HCT116 (cell line): ENCODE measurements around the gene KHDRBS1. TPM values are rescaled to one million over a fixed set of nuclear protein-coding genes. Genes with fewer than 3 reads are reported as not detected.

Source experiments
- ATAC-seq: fragments of 200-7000 bp; cut with Tn5 transposase; 2 replicates; pipeline ENCODE4 v1.9.1; 2020; ENCODE audit warnings: mild to moderate bottlenecking, moderate library complexity
- BruUV-seq: library from RNA; stranded (reverse); fragments of 400-500 nt; replicated peaks from 2 replicates; lab custom pipeline; 2021; lab: Mats Ljungman, UMichigan
- CTCF ChIA-PET: fragments of 300-600 bp; sonication (Branson Sonifier 250); formaldehyde crosslinking; loops from one replicate; lab custom pipeline; 2021; ENCODE audit warnings: antibody characterized with exemption; lab: Charles Lee
- POLR2A ChIA-PET: fragments of 300-600, 350-600 bp; sonication (Branson Sonifier 250); formaldehyde crosslinking; loops from one replicate; lab custom pipeline; 2021; ENCODE audit warnings: antibody characterized with exemption; lab: Charles Lee
- RAD21 ChIA-PET, 2 experiments: fragments of 300-600 bp; sonication (Branson Sonifier 250); formaldehyde crosslinking; loops; one replicate each; lab custom pipeline; 2023; ENCODE audit warnings: low total read pairs in 2 of 2; ENCODE audit not compliant: uncharacterized antibody in 2 of 2, unreplicated experiment in 2 of 2, low non-redundant PET in 1 of 2; lab: Charles Lee
- DNase-seq: peaks from one replicate; pipeline ENCODE4 v3.0.0-alpha.2; 2010; ENCODE audit warnings: low read depth, low spot score
- H2AFZ ChIP-seq: fragments of 200-600 bp; shearing (Covaris generic), sonication (generic); 2 replicates; pipeline ENCODE4 v1.6.1; 2017; ENCODE audit warnings: low read depth, mixed run types, mixed read lengths, antibody characterized with exemption, low read length; ENCODE audit not compliant: poor library complexity, severe bottlenecking
- H3K27ac ChIP-seq: 2 replicates; pipeline ENCODE4 v1.5.1; 2012; ENCODE audit warnings: low read depth, low read length
- H3K27me3 ChIP-seq: fragments of 200-600 bp; sonication (generic); 2 replicates; pipeline ENCODE4 v1.6.1; 2016; ENCODE audit warnings: mixed run types, low read length, mixed read lengths; ENCODE audit not compliant: insufficient read depth
- H3K36me3 ChIP-seq, 2 experiments: fragments of 200-500 bp in 1 of 2; fragments of 200-600 bp in 1 of 2; sonication (Bioruptor generic) in 1 of 2; sonication (generic) in 1 of 2; 2 replicates each; pipeline versions ENCODE4 v1.5.1 to v1.6.1; 2014 to 2016; ENCODE audit warnings: low read length in 2 of 2, inconsistent platforms in 1 of 2, mixed read lengths in 1 of 2, mixed run types in 1 of 2; ENCODE audit not compliant: insufficient read depth in 2 of 2, control insufficient read depth in 1 of 2
- H3K4me1 ChIP-seq, 2 experiments: fragments of 200-600 bp in 1 of 2; sonication (generic) in 1 of 2; 2 replicates each; pipeline versions ENCODE4 v1.5.1 to v1.6.1; 2012 to 2017; ENCODE audit warnings: low read length in 2 of 2, inconsistent platforms in 1 of 2, mild to moderate bottlenecking in 1 of 2, mixed read lengths in 1 of 2, mixed run types in 1 of 2, moderate library complexity in 1 of 2; ENCODE audit not compliant: insufficient read depth in 2 of 2, control insufficient read depth in 1 of 2
- H3K4me2 ChIP-seq: fragments of 200-600 bp; sonication (generic); 2 replicates; pipeline ENCODE4 v1.6.1; 2017; ENCODE audit warnings: mixed run types, low read length, mixed read lengths
- H3K4me3 ChIP-seq, 2 experiments: fragments of 200-600 bp in 1 of 2; sonication (generic) in 1 of 2; replicated peaks in 1 of 2; 2 replicates each; pipeline ENCODE4 v1.5.1; 2011 to 2016; ENCODE audit warnings: low read length in 2 of 2, control low read depth in 1 of 2, low read depth in 1 of 2, mild to moderate bottlenecking in 1 of 2, mixed read lengths in 1 of 2, mixed run types in 1 of 2
- H3K79me2 ChIP-seq: fragments of 200-600 bp; sonication (generic); 2 replicates; pipeline ENCODE4 v1.6.1; 2017; ENCODE audit warnings: mild to moderate bottlenecking, mixed run types, low read length, moderate library complexity, mixed read lengths; ENCODE audit not compliant: insufficient read depth
- H3K9ac ChIP-seq: fragments of 200-600 bp; sonication (generic); 2 replicates; pipeline ENCODE4 v1.6.1; 2016; ENCODE audit warnings: low read length, mixed read lengths
- H3K9me2 ChIP-seq: fragments of 200-600 bp; sonication (generic), shearing (Covaris generic); 2 replicates; pipeline ENCODE4 v1.6.1; 2017; ENCODE audit warnings: mixed run types, mild to moderate bottlenecking, moderate library complexity; ENCODE audit not compliant: insufficient read depth
- H3K9me3 ChIP-seq, 2 experiments: fragments of 200-500 bp in 1 of 2; fragments of 200-600 bp in 1 of 2; sonication (Bioruptor generic) in 1 of 2; sonication (generic) in 1 of 2; 2 replicates each; pipeline ENCODE4 v1.6.1; 2014 to 2017; ENCODE audit warnings: low read length in 2 of 2, mixed read lengths in 2 of 2, inconsistent platforms in 1 of 2, low read depth in 1 of 2, mild to moderate bottlenecking in 1 of 2, mixed run types in 1 of 2, moderate library complexity in 1 of 2; ENCODE audit not compliant: control insufficient read depth in 1 of 2, insufficient read depth in 1 of 2
- H4K20me1 ChIP-seq: fragments of 200-600 bp; sonication (generic), shearing (Covaris generic); 2 replicates; pipeline ENCODE4 v1.6.1; 2017; ENCODE audit warnings: mixed run types, mild to moderate bottlenecking, moderate library complexity; ENCODE audit not compliant: insufficient read depth
- ATF3 ChIP-seq: IDR thresholded peaks from 2 replicates; pipeline ENCODE4 v1.6.1; 2012
- EGR1 ChIP-seq: IDR thresholded peaks from 2 replicates; pipeline ENCODE4 v1.6.1; 2012; ENCODE audit warnings: low read depth
- EZH2 ChIP-seq: fragments of 200-600 bp; sonication (generic); IDR thresholded peaks from 2 replicates; pipeline ENCODE4 v1.6.1; 2017; ENCODE audit warnings: antibody characterized with exemption, mixed run types
- POLR2AphosphoS5 ChIP-seq: IDR thresholded peaks from 2 replicates; pipeline ENCODE4 v1.6.1; 2011; ENCODE audit warnings: mild to moderate bottlenecking, low read depth, low read length, moderate library complexity
- SIN3A ChIP-seq: IDR thresholded peaks from 2 replicates; pipeline ENCODE4 v1.6.1; 2012; ENCODE audit warnings: low read depth
- SP1 ChIP-seq: IDR thresholded peaks from 2 replicates; pipeline ENCODE4 v1.6.1; 2012; ENCODE audit warnings: low read depth
- YY1 ChIP-seq: IDR thresholded peaks from 2 replicates; pipeline ENCODE4 v1.6.1; 2011; ENCODE audit warnings: low read length, low read depth, moderate library complexity, mild to moderate bottlenecking; ENCODE audit not compliant: insufficient replicate concordance; ENCODE audit errors: extremely low read depth
- ZFX ChIP-seq: fragments of 450-650 bp; IDR thresholded peaks from 2 replicates; pipeline ENCODE4 v1.6.1; 2017
- intact Hi-C: fragments of 100-400 bp; cut with micrococcal nuclease; formaldehyde crosslinking; loops from 2 replicates; pipeline ENCODE4 v1.10.0; 2022
- total RNA-seq: library from RNA; stranded (reverse); gene quantifications from one replicate; pipeline ENCODE4 v1.2.1, GENCODE V29; 2021; ENCODE audit not compliant: unreplicated experiment

The KHDRBS1 gene
- total RNA-seq, 1 experiment from 2014 or later = 215 TPM

- no peaks in the 10 kb centered on the region for H3K27me3 ChIP-seq
- DNase-seq = no peak
- TF ChIP-seq EGR1 = no peak
- no peak for TF ChIP-seq SP1
- TF ChIP-seq EZH2 = no peak
- TF ChIP-seq ZFX = no peak
- H4K20me1 ChIP-seq = no peaks in the 10 kb centered on the region
- H3K9me3 ChIP-seq = no peaks in the 10 kb centered on the region
- peaks cover 49% of the 10 kb centered on the region for H3K79me2 ChIP-seq
- no peaks in the 10 kb centered on the region for H3K9me2 ChIP-seq
- no peak for ATAC-seq
- BruUV-seq = no TSS peak
- H3K4me2 ChIP-seq = no peak overlapping the region
- peaks cover 67 to 68% of the 10 kb centered on the region in 2 experiments for H3K36me3 ChIP-seq
- intact Hi-C loops = no loop called here
- H3K4me3 ChIP-seq = no peak overlapping the region
- CTCF ChIA-PET = interaction anchor here (1.0 kb wide), 1 partner anchor 10 kb away, joined by 4 read pairs; no protein-coding TSS in a partner anchor
- H3K27ac ChIP-seq = no peak overlapping the region
- POLR2A ChIA-PET = no interaction called here
- RAD21 ChIA-PET = no interaction called here
- no peak overlapping the region for H3K9ac ChIP-seq
- H3K4me1 ChIP-seq = no peaks in the 10 kb centered on the region
- H2AFZ ChIP-seq = no peak overlapping the region
Observed at GRCh38 chr1:32052887-32053286, 39.2 kb downstream of the KHDRBS1 start.

DNA sequence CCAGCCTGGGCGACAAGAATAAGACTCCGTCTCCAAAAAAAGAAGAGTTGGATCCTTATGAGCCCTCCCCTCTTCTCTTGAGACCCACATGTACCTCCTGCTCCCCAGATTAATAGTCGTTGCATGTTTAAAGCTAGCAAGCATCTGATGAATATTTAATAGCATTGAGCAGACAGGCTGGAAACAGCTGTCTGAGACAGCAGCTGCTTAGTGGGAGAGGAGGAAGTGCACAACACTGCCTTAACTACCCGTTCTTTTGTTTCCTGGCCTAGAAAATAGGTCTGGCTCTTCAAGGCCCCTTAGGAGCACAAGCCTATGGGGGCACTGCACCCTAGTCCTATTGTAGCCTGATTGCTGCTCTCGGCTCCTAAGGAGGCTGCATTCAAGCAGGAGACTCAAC, 41.7 kb downstream of the KHDRBS1 start:
- TF ChIP-seq POLR2AphosphoS5 = 0 out of 2 replicates have a peak, but pooled peaks have one; percentile 13
- no peak for TF ChIP-seq YY1
- no peak for TF ChIP-seq SIN3A
- TF ChIP-seq ZFX = no peak
- no peak for TF ChIP-seq SP1
- no peak for TF ChIP-seq ATF3
- TF ChIP-seq, all 23 proteins: peak for 1
- no peaks in the 10 kb centered on the region for H3K4me1 ChIP-seq
- ChIA-PET POLR2A (no interaction called here), RAD21 (no interaction called here), CTCF (no interaction called here)
- peaks cover 65 to 74% of the 10 kb centered on the region in 2 experiments; a peak in 3 of 4 replicates for H3K36me3 ChIP-seq
- no peaks in the 10 kb centered on the region for H3K9me3 ChIP-seq
- ATAC-seq (no peak), DNase-seq (no peak)
- intact Hi-C loops = no loop called here
- no TSS peak for BruUV-seq
- peaks cover 36% of the 10 kb centered on the region for H3K79me2 ChIP-seq
- H4K20me1 ChIP-seq = no peaks in the 10 kb centered on the region
- no peaks in the 10 kb centered on the region for H3K27me3 ChIP-seq
- no peaks in the 10 kb centered on the region for H3K9me2 ChIP-seq
- H3K27ac ChIP-seq = no peak overlapping the region
- no peak overlapping the region for H3K9ac ChIP-seq
- H3K4me3 ChIP-seq = no peak overlapping the region
- H2AFZ ChIP-seq = no peak overlapping the region
- no peak overlapping the region for H3K4me2 ChIP-seq
